Kidney (tissue), 14 donors: Measurements from ENCODE around the gene LILRA5. TPM values are rescaled to one million over a fixed set of nuclear protein-coding genes. Genes with fewer than 3 reads are reported as not detected.

ENCODE experiments used
- DNase-seq, 5 donors: peaks; one replicate each; pipeline ENCODE4 v3.0.0-alpha.2; 2013 to 2020
- FAIRE-seq: peaks from 2 replicates; lab custom pipeline; 2012; peaks lifted over from hg19 to GRCh38; lab: Jason Lieb, UNC
- H3K27ac ChIP-seq, 2 donors: one replicate each; pipeline ENCODE4 v1.7.0; 2013; ENCODE audit warnings: low read depth in 2 of 2, low read length in 2 of 2, inconsistent platforms in 1 of 2
- H3K27me3 ChIP-seq: one replicate; pipeline ENCODE4 v1.7.1; 2013; ENCODE audit warnings: low read length, inconsistent platforms; ENCODE audit not compliant: control insufficient read depth, insufficient read depth
- H3K36me3 ChIP-seq, 3 donors: one replicate each; pipeline versions ENCODE4 v1.7.0 to v1.7.1; 2013; ENCODE audit warnings: low read length in 3 of 3, control low read depth in 1 of 3, inconsistent platforms in 1 of 3; ENCODE audit not compliant: insufficient read depth in 3 of 3, control insufficient read depth in 2 of 3
- H3K4me1 ChIP-seq, 3 donors: one replicate each; pipeline versions ENCODE4 v1.7.0 to v1.7.1; 2013; ENCODE audit warnings: low read length in 3 of 3, inconsistent platforms in 1 of 3, low read depth in 1 of 3; ENCODE audit not compliant: control insufficient read depth in 2 of 3, insufficient read depth in 2 of 3
- H3K4me3 ChIP-seq, 3 donors: one replicate each; pipeline versions ENCODE4 v1.7.0 to v1.8.1; 2013; ENCODE audit warnings: low read length in 3 of 3, control low read depth in 1 of 3, inconsistent platforms in 1 of 3
- H3K9ac ChIP-seq, 3 donors: one replicate each; pipeline versions ENCODE4 v1.7.0 to v1.7.1; 2013; ENCODE audit warnings: low read length in 3 of 3, control low read depth in 1 of 3, inconsistent platforms in 1 of 3
- H3K9me3 ChIP-seq, 3 donors: one replicate each; pipeline versions ENCODE4 v1.7.0 to v1.7.1; 2013; ENCODE audit warnings: low read length in 3 of 3, control low read depth in 1 of 3, inconsistent platforms in 1 of 3; ENCODE audit not compliant: control insufficient read depth in 2 of 3, insufficient read depth in 1 of 3
- intact Hi-C: fragments of 100-400 bp; cut with DNase I; formaldehyde crosslinking; loops from one replicate; pipeline ENCODE4 v1.11.1; 2022
- polyA plus RNA-seq: library from polyadenylated mRNA; stranded (reverse); fragments of 350-450 nt; fragmentation: Illumina TruSeq; extraction: RNeasy Lipid Tissue Mini Kit (QIAGEN cat#74804); gene quantifications from one replicate; pipeline ENCODE4 v1.2.3, GENCODE V29; 2014; ENCODE audit warnings: low read depth, low replicate concordance; ENCODE audit not compliant: insufficient read depth
- total RNA-seq: library from RNA; stranded (reverse); fragmentation: NEBNext Ultra II Directional; extraction: Animal tissue kit (Norgen Biotek cat#: 25700); gene quantifications from one replicate; pipeline ENCODE4 v1.2.1, GENCODE V29; 2021
- TF ChIP-seq, protein P1 (sequence below): IDR thresholded peaks from 3 replicates; pipeline ENCODE4 v1.5.1; 2012; ENCODE audit warnings: mild to moderate bottlenecking, moderate library complexity, borderline replicate concordance; ENCODE audit not compliant: insufficient read depth; ENCODE audit errors: extremely low read depth
- donor health status: control.
- donor health status: control.
- donor health status: control.
- donor health status: control.
- donor health status: control.
- donor health status: DM: yes; HTN: yes; CAD: no.
- donor health status: Normal renal cell carcinoma (clear cell type).

LILRA5 gene
- total and polyA plus RNA-seq, 2 donors from 2014 or later, result 1.4 to 5.9 TPM

DNA sequence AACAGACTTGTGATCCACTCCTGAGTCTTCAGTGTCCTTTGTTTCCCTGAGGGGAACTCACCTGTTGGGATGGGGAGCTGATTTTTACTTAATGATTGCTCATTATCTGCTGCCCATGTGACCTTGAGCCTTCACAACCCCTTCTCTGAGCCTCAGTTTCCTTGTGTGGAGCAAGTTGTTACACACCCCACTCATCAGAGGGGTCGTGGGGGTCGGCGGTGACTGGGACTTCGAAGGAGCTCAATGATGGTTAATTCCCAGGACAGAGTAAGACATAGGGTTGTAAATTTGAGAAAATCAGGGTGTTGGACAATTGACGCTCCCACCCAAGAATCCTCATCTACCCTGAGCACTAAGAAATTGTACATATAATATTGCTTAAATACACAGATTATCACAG is 13.5 kb downstream of the LILRA5 start:
- H3K27ac ChIP-seq, result no peak overlapping the region
- DNase-seq, result no peak
- no peak overlapping the region for H3K9ac ChIP-seq
- no peak for FAIRE-seq
- H3K9me3 ChIP-seq, result no peaks in the 10 kb centered on the region
- H3K4me1 ChIP-seq, result no peaks in the 10 kb centered on the region
- TF ChIP-seq, protein P1, sequence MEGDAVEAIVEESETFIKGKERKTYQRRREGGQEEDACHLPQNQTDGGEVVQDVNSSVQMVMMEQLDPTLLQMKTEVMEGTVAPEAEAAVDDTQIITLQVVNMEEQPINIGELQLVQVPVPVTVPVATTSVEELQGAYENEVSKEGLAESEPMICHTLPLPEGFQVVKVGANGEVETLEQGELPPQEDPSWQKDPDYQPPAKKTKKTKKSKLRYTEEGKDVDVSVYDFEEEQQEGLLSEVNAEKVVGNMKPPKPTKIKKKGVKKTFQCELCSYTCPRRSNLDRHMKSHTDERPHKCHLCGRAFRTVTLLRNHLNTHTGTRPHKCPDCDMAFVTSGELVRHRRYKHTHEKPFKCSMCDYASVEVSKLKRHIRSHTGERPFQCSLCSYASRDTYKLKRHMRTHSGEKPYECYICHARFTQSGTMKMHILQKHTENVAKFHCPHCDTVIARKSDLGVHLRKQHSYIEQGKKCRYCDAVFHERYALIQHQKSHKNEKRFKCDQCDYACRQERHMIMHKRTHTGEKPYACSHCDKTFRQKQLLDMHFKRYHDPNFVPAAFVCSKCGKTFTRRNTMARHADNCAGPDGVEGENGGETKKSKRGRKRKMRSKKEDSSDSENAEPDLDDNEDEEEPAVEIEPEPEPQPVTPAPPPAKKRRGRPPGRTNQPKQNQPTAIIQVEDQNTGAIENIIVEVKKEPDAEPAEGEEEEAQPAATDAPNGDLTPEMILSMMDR, result no peak
- no peaks in the 10 kb centered on the region for H3K36me3 ChIP-seq
- no peaks in the 10 kb centered on the region for H3K27me3 ChIP-seq
- intact Hi-C loops, result no loop called here
- H3K4me3 ChIP-seq, result no peak overlapping the region

DNA sequence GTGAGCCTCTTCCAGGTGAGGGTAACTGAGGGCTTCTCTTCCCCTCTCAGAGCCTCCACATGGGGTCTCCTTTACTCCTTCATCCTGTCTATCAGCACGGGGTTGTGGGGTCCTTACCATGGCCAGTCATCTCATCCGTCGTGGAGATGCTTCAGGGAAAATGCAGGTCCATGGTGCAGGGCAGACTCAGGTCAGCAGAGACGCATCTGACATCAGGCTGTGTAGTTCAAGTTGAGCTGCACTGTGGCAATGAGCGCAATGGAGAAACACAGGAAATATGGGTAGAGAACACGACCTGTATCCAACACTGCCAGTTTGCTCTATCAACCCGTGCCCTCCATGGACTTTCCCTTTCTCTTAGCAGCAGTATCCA is 13.9 kb downstream of the LILRA5 start:
- Histone ChIP-seq H3K27me3 (no peaks in the 10 kb centered on the region), H3K27ac (no peak overlapping the region), H3K4me3 (no peak overlapping the region), H3K9ac (no peak overlapping the region), H3K4me1 (no peaks in the 10 kb centered on the region), H3K9me3 (no peaks in the 10 kb centered on the region), H3K36me3 (no peaks in the 10 kb centered on the region)
- intact Hi-C loops, result no loop called here
- TF ChIP-seq, protein P1, result no peak
- FAIRE-seq (no peak), DNase-seq (no peak)

DNA sequence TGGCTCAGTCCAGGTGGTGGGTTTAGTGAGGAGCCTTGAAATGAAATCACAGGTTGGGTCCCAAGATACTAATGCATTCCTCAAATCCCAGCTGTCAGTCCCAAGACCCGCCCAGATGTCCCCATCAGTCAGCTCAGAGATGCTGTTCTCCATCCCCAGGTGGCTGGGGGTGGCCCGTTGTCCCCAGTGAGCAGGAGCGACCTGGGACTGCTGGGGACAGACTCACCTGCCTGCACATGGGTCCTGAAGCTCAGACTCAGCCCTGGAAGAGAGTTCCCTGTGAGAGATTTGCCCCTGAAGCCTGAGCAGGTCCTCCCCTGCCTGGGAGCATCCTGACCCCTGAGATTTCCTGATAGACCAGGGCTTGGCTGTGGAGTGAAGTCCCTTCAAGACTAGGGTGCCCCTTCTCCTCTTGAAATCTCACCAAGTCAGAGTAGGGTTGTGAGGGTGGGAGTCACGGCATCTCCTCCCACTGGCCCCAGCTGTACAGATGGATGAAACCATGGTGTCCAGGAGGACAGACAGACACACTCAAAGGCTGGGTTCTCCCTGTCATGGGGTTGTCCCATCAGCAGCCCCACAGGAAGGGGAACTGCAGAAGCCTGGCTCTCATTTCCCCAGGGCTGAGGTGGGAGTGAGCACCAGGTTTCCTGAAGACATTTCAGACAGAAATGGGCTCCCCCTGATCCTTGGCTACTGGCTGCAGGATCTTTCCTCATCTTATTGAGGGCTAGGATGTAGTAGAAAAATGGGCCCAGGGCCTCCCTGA is 14.4 kb downstream of the LILRA5 start:
- H3K36me3 ChIP-seq, result no peaks in the 10 kb centered on the region
- DNase-seq (no peak), FAIRE-seq (no peak)
- TF ChIP-seq, protein P1, result no peak
- H3K4me3 ChIP-seq, result no peak overlapping the region
- intact Hi-C loops, result no loop called here
- H3K27ac ChIP-seq, result no peak overlapping the region
- H3K9ac ChIP-seq, result no peak overlapping the region
- no peaks in the 10 kb centered on the region for H3K4me1 ChIP-seq
- no peaks in the 10 kb centered on the region for H3K27me3 ChIP-seq
- no peaks in the 10 kb centered on the region for H3K9me3 ChIP-seq
